AG04449 (cell line): Measurements from ENCODE around the gene KY.

Experiments used
- CTCF ChIA-PET: fragments of 350-600 bp; formaldehyde crosslinking; extraction: SDS; loops from one replicate; lab custom pipeline; 2021; ENCODE audit warnings: antibody characterized with exemption; lab: Yijun Ruan, JAX
- POLR2A ChIA-PET: fragments of 400-600, 350-600 bp; formaldehyde crosslinking; extraction: SDS; loops from one replicate; lab custom pipeline; 2020; ENCODE audit warnings: antibody characterized with exemption, inconsistent platforms; lab: Yijun Ruan, JAX
- DNase-seq: peaks from one replicate; pipeline ENCODE4 v3.0.0-alpha.2; 2010; ENCODE audit warnings: low read depth, low spot score
- H3K4me3 ChIP-seq: 2 replicates; pipeline ENCODE4 v1.5.1; 2011; ENCODE audit warnings: low read depth, mild to moderate bottlenecking, control low read depth, low read length
- CTCF ChIP-seq: IDR thresholded peaks from one replicate; pipeline ENCODE4 v1.5.1; 2011; ENCODE audit warnings: mild to moderate bottlenecking, moderate library complexity, low read length, control low read depth, inconsistent platforms; ENCODE audit not compliant: insufficient read depth; ENCODE audit errors: missing control alignments

The KY gene

GRCh38 chr3:134658555-134658954, 7.7 kb upstream of the KY start:
- TF ChIP-seq CTCF: no peak
- POLR2A ChIA-PET: no interaction called here
- no peak for DNase-seq
- CTCF ChIA-PET: interaction anchor here (0.5 to 2.0 kb wide), 6 partner anchors 8 to 517 kb away, joined by 3 to 5 read pairs (median 4); no protein-coding TSS in a partner anchor
- H3K4me3 ChIP-seq: no peak overlapping the region

- TF ChIP-seq CTCF: no peak
- POLR2A ChIA-PET: no interaction called here
- CTCF ChIA-PET: no interaction called here
- no peak for DNase-seq
- no peak overlapping the region for H3K4me3 ChIP-seq
These were observed 5.5 kb upstream of the KY start for GRCh38 chr3:134656211-134656800.

GRCh38 chr3:134655706-134656105, 4.9 kb upstream of the KY start:
- no peak for TF ChIP-seq CTCF
- DNase-seq: no peak
- CTCF ChIA-PET: no interaction called here
- no peak overlapping the region for H3K4me3 ChIP-seq
- POLR2A ChIA-PET: no interaction called here

DNA sequence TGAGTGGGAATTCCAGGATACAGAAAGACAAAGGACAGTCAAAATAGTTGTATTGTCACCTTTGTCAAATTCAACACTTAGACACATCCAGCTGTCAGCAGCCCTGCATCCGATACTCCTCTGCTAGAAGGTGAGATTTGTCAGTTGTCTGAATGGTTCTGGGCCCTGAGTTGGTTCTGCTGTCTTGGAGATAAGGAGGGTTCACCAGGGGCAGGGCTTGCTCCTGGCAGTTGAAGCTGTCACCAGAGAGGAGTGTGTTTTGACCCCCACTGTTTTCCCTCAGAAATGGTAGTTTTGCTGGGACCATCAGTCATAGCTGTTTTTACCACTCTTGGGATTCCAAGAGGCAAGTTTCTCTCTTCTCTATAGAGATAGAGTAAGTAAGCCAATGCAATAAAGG, 3.2 kb upstream of the KY start:
- no peak overlapping the region for H3K4me3 ChIP-seq
- no peak for TF ChIP-seq CTCF
- ChIA-PET CTCF (interaction anchor here (1.0 to 1.9 kb wide), 3 partner anchors 13 to 101 kb away, joined by 3 to 8 read pairs (median 7); no protein-coding TSS in a partner anchor), POLR2A (no interaction called here)
- DNase-seq: no peak

- no peak overlapping the region for H3K4me3 ChIP-seq
- no peak for DNase-seq
- POLR2A ChIA-PET: no interaction called here
- CTCF ChIA-PET: interaction anchor here (0.7 to 6.6 kb wide), 3 partner anchors 10 to 101 kb away, joined by 3 to 53 read pairs (median 7); no protein-coding TSS in a partner anchor
- no peak for TF ChIP-seq CTCF
These were observed 2.2 kb upstream of the KY start for GRCh38 chr3:134652886-134653630.

- no peak for TF ChIP-seq CTCF
- ChIA-PET POLR2A (no interaction called here), CTCF (interaction anchor here (0.7 to 6.6 kb wide), 4 partner anchors 11 to 102 kb away, joined by 3 to 53 read pairs (median 18); no protein-coding TSS in a partner anchor)
- no peak overlapping the region for H3K4me3 ChIP-seq
- no peak for DNase-seq
These were observed 1.6 kb upstream of the KY start for GRCh38 chr3:134652409-134652831.
